ENCODE data around the gene C1QTNF9. TPM values are rescaled to one million over a fixed set of nuclear protein-coding genes. Genes with fewer than 3 reads are reported as not detected.

C1QTNF9 gene
- total RNA-seq, 6 experiments from 2014 or later: 0.11 to 0.21 (median 0.17) TPM; not detected in 2

GRCh38 chr13:24271231-24271600 is 38.2 kb upstream of the C1QTNF9 start:
- no peaks in the 10 kb centered on the region for H3K36me3 ChIP-seq
- intact Hi-C loops (cut with DNase I): no loop called here
- no peaks in the 10 kb centered on the region for H3K27me3 ChIP-seq
- peaks cover 0 to 55% (median 17%) of the 10 kb centered on the region in 4 donors for H3K4me1 ChIP-seq
- peak overlapping the region in 2 of 3 donors; percentile 11 to 39 for H3K4me3 ChIP-seq
- peak overlapping the region; percentile 67 to 82 (median 74) for H3K27ac ChIP-seq
- ATAC-seq (peak in 1 of 4 donors; percentile 3), DNase-seq (no peak)
- TF ChIP-seq POLR2A (IDR thresholded peaks at IDR 0.05): no peak
- no peak for TF ChIP-seq CTCF (IDR thresholded peaks at IDR 0.05)
- WGBS (ENCODE audit: insufficient coverage, low coverage, low lambda C conversion rate, missing lambda C conversion rate): 4% methylated on average over 1 of the region's 1 CpG
- H3K9me3 ChIP-seq: no peaks in the 10 kb centered on the region

GRCh38 chr13:24271601-24272451 is 37.6 kb upstream of the C1QTNF9 start:
- Histone ChIP-seq H3K36me3 (no peaks in the 10 kb centered on the region), H3K27ac (peak overlapping the region; percentile 67 to 82 (median 74)), H3K27me3 (no peaks in the 10 kb centered on the region), H3K9me3 (no peaks in the 10 kb centered on the region), H3K4me3 (peak overlapping the region; percentile 11 to 39 (median 15)), H3K4me1 (peaks cover 0 to 57% (median 17%) of the 10 kb centered on the region in 4 donors)
- DNase-seq (peak; percentile 73 to 82 (median 75)), ATAC-seq (peak; percentile 52 to 64 (median 62))
- WGBS (ENCODE audit: insufficient coverage, low coverage, low lambda C conversion rate, missing lambda C conversion rate): 23% methylated on average over 11 of the region's 25 CpGs
- intact Hi-C loops (cut with DNase I): no loop called here
- TF ChIP-seq POLR2A (IDR thresholded peaks at IDR 0.05): no peak
- no peak for TF ChIP-seq CTCF (IDR thresholded peaks at IDR 0.05)

- Histone ChIP-seq H3K27me3 (no peaks in the 10 kb centered on the region), H3K36me3 (no peaks in the 10 kb centered on the region), H3K4me1 (peaks cover 0 to 49% (median 16%) of the 10 kb centered on the region in 4 donors), H3K4me3 (peak overlapping the region in 1 of 3 donors; percentile 39), H3K9me3 (no peaks in the 10 kb centered on the region), H3K27ac (peak overlapping the region; percentile 67 to 82 (median 74))
- intact Hi-C loops (cut with DNase I): no loop called here
- no peak for ATAC-seq
- TF ChIP-seq CTCF (IDR thresholded peaks at IDR 0.05): no peak
- TF ChIP-seq POLR2A (IDR thresholded peaks at IDR 0.05): no peak
- WGBS (ENCODE audit: insufficient coverage, low coverage, low lambda C conversion rate, missing lambda C conversion rate): 80% methylated on average over 2 of the region's 18 CpGs
- no peak for DNase-seq
Measured at GRCh38 chr13:24272452-24273161, 36.8 kb upstream of the C1QTNF9 start.

- DNase-seq (no peak), ATAC-seq (no peak)
- H3K27ac ChIP-seq: no peak overlapping the region
- peaks cover 0 to 39% (median 10%) of the 10 kb centered on the region in 4 donors for H3K4me1 ChIP-seq
- TF ChIP-seq POLR2A (IDR thresholded peaks at IDR 0.05): no peak
- TF ChIP-seq CTCF (IDR thresholded peaks at IDR 0.05): no peak
- H3K4me3 ChIP-seq: no peak overlapping the region
- 92% methylated on average over 6 of the region's 7 CpGs for WGBS (ENCODE audit: insufficient coverage, low coverage, low lambda C conversion rate, missing lambda C conversion rate)
- no peaks in the 10 kb centered on the region for H3K36me3 ChIP-seq
- no peaks in the 10 kb centered on the region for H3K27me3 ChIP-seq
- no peaks in the 10 kb centered on the region for H3K9me3 ChIP-seq
- intact Hi-C loops (cut with DNase I): no loop called here
Measured at GRCh38 chr13:24273926-24274325, 35.5 kb upstream of the C1QTNF9 start.

All from right lobe of liver (tissue), 6 donors.